Mucosa of stomach (tissue), 1 donor: ENCODE data around the gene CISTR.
"Not testable (repeated sequence)": the region's sequence is repeated elsewhere in the genome, so short reads cannot be mapped to it uniquely, and the experiment has no call there.

Source experiments
- H3K27me3 ChIP-seq: one replicate; pipeline ENCODE4 v1.7.0; 2013; ENCODE audit warnings: mild to moderate bottlenecking, low read length; ENCODE audit not compliant: control insufficient read depth, insufficient read depth
- H3K36me3 ChIP-seq: one replicate; pipeline ENCODE4 v1.7.0; 2013; ENCODE audit warnings: low read length; ENCODE audit not compliant: control insufficient read depth, insufficient read depth
- H3K4me1 ChIP-seq: one replicate; pipeline ENCODE4 v1.7.0; 2013; ENCODE audit warnings: mild to moderate bottlenecking, low read length; ENCODE audit not compliant: control insufficient read depth, insufficient read depth
- H3K4me3 ChIP-seq: one replicate; pipeline ENCODE4 v1.7.0; 2013; ENCODE audit warnings: low read length
- H3K9ac ChIP-seq: one replicate; pipeline ENCODE4 v1.7.0; 2013; ENCODE audit warnings: mild to moderate bottlenecking, low read length, moderate library complexity
- H3K9me3 ChIP-seq: one replicate; pipeline ENCODE4 v1.7.0; 2013; ENCODE audit warnings: mild to moderate bottlenecking, low read length, moderate library complexity; ENCODE audit not compliant: control insufficient read depth
- donor health status: Pancreatic carcinoma.

Gene CISTR

DNA sequence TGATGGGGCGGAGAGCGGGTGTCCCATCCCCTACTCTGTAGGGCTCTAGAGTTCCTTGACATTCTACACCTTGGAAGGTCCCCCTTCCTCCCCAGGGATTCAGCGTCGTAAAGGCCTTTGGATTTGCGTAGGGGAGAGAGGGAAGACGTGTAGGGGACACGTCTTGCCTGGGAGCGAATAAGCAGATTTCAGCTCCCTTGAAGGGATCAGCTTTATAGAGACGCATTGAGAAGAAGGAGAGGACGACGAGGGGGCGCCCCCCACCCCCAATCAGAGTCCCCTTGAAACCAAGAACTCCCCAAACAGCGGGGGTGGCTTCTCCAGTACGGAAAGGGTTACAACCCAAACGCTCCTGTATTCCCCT is 24.9 kb downstream of the CISTR start:
- H3K9me3 ChIP-seq, result no peaks in the 10 kb centered on the region
- no peaks in the 10 kb centered on the region for H3K36me3 ChIP-seq
- H3K4me1 ChIP-seq, result no peaks in the 10 kb centered on the region
- H3K9ac ChIP-seq, result peak overlapping the region; percentile 92
- peak overlapping the region; percentile 91 for H3K4me3 ChIP-seq
- H3K27me3 ChIP-seq, result no peaks in the 10 kb centered on the region

DNA sequence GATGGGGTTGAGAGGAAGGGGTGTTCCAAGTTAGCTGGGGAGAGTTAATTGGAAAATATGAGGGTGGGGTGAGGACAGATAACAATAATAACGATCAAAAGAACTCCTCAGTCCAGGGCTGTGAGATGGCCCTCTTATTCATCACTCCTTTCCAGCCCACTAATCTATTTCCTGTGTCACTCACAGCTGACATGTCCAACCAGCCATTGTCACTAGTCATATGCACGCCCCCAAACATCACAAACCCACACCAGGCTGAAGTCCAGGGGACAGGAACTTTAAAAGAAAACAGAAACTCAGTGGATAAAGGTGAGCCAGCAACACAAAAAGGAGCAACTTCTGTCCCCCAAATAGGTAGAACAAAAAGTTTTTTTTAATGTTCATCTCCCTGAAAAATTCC is 25.4 kb downstream of the CISTR start:
- H3K4me3 ChIP-seq, result no peak overlapping the region
- no peaks in the 10 kb centered on the region for H3K27me3 ChIP-seq
- H3K36me3 ChIP-seq, result no peaks in the 10 kb centered on the region
- no peaks in the 10 kb centered on the region for H3K9me3 ChIP-seq
- H3K4me1 ChIP-seq, result no peaks in the 10 kb centered on the region
- H3K9ac ChIP-seq, result peak overlapping the region; percentile 92

DNA sequence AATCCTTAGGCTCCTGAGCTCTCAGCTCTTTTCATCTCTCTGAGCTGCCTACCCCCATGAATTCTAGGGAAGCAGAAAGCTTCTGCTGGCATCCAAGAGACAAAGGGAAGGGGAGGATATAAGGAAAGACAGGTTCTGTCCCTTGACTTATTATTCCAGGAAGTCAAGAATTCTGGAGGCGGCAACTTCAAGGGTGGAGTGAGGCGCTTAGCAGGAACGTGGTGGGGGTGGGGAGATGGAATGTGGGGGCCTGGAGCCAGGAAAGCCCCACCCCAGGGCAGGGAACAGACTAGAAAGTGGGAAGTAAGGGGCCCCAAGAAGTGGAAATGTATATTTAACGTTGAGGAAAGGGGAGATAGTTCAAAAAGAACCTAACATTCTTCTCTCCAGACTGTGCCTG is 26.0 kb downstream of the CISTR start:
- Histone ChIP-seq H3K9me3 (no peaks in the 10 kb centered on the region), H3K4me3 (no peak overlapping the region), H3K36me3 (no peaks in the 10 kb centered on the region), H3K27me3 (no peaks in the 10 kb centered on the region), H3K4me1 (no peaks in the 10 kb centered on the region), H3K9ac (peak overlapping the region; percentile 92)

DNA sequence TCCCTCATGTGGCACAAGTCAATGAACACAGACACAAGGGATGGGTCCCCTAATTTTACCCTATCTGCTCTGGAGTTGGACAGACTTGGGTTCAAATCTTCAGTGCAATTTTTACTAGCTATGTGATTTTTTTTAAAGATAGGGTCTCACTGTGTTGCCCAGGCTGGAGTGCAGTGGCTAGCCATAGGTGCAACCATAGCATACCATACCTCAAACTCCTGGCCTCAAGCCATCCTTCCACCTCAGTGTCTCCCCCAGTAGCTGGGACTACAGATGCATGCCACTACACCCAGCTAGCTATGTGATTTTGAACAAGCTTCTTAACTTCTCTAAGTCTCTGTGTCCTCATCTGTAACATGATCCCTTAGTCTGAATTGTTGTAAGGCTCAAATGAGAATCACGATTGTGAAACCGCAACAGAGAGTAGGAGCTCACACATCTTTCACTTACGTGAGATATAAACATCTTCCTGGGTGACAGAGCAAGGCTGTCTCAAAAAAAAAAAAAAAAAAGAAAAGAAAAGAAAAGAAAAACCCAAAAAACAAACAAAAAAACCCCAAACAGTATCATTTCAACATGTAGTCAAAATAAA is 29.2 kb downstream of the CISTR start:
- Histone ChIP-seq H3K27me3 (no peaks in the 10 kb centered on the region), H3K9me3 (no peaks in the 10 kb centered on the region), H3K9ac (no peak overlapping the region), H3K4me3 (no peak overlapping the region), H3K4me1 (no peaks in the 10 kb centered on the region), H3K36me3 (no peaks in the 10 kb centered on the region)

DNA sequence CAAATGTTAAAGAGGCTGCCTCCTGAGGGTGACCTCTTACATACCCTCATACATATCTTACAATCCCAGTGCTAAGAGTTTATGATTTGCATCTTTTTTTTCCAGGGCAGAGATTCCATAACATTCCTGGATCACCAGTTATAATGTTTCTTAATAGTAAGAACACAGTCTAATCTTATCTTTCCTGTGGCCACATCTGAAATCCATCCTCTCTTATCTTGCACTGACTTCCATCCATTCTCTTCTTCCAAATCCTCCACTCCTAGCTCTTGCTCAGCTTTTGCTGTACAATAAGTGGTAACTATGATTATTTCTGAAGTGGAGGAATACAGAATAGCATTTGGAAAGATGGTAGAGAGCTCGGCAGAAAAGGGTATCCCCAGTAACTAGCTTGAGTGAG is 30.8 kb downstream of the CISTR start:
- H3K4me3 ChIP-seq, result no peak overlapping the region

DNA sequence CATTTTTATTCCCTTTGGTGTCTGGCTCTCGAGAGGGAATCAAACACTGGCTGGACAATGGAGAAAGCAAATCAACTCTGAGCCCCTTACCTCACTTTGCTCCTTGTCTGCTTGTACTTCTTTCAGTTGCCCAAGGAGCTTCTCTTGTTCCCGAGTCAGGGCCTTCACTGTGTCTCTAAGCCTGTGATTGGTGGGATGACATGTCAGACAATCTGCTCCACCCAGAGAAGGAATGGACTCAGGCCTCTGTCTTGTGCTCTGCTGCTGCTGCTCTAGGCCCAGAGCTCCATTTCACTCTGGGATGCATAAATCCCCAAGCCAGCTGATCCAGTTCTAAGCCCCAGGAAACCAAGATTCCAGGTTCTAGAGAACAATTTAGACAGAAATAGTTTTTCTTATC is 32.1 kb downstream of the CISTR start:
- Histone ChIP-seq H3K36me3 (peaks cover 11% of the 10 kb centered on the region), H3K9ac (no peak overlapping the region), H3K27me3 (no peaks in the 10 kb centered on the region), H3K9me3 (no peaks in the 10 kb centered on the region), H3K4me3 (no peak overlapping the region), H3K4me1 (no peaks in the 10 kb centered on the region)

More for the DNA sequence above, 30.8 kb downstream of the CISTR start:
- H3K36me3 ChIP-seq, result peaks cover 3% of the 10 kb centered on the region
- H3K4me1 ChIP-seq, result no peaks in the 10 kb centered on the region
- no peaks in the 10 kb centered on the region for H3K27me3 ChIP-seq
- H3K9me3 ChIP-seq, result no peaks in the 10 kb centered on the region
- no peak overlapping the region for H3K9ac ChIP-seq

DNA sequence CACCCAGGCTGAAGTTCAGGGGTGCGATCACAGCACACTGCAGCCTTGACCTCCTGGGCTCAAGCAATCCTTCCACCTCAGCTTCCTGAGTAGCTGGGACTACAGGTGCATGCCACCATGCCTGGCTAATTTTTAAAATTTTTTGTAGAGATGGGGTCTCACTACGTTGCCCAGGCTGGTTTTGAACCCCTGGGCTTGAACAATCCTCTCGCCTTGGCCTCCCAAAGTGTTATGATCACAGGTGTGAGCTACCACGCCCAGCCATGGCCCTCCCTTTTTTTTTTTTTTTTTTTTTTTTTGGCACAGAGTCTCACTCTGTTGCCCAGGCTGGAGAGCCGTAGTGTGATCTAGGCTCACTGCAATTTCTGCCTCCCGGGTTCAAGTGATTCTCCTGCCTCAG is 33.2 kb downstream of the CISTR start:
- H3K36me3 ChIP-seq, result peaks cover 21% of the 10 kb centered on the region
- H3K4me3 ChIP-seq, result not testable (repeated sequence)

DNA sequence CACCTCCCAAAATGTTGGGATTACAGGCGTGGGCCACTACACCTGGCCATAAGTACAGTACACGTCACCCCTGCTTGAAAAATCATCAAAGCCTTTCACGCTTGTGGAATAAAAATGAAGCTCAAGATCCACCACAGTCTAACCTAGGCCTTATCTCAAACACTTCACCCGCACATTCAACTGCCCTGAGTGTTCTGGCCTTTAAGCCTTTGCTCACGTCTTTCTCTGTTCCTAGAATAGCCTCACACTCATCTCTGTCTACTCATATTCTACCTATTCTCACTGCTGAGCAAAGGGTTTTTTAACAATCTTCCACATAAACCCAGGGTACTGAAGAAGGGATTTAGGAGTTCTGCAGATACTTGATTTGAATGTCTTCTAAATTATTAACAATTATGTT is 34.5 kb downstream of the CISTR start:
- no peaks in the 10 kb centered on the region for H3K4me1 ChIP-seq
- H3K4me3 ChIP-seq, result no peak overlapping the region
- no peaks in the 10 kb centered on the region for H3K27me3 ChIP-seq
- peaks cover 30% of the 10 kb centered on the region for H3K36me3 ChIP-seq
- H3K9me3 ChIP-seq, result no peaks in the 10 kb centered on the region
- no peak overlapping the region for H3K9ac ChIP-seq

More for the DNA sequence above, 33.2 kb downstream of the CISTR start:
- not testable (repeated sequence) for H3K9me3 ChIP-seq, H3K27me3 ChIP-seq, H3K4me1 ChIP-seq, H3K9ac ChIP-seq

DNA sequence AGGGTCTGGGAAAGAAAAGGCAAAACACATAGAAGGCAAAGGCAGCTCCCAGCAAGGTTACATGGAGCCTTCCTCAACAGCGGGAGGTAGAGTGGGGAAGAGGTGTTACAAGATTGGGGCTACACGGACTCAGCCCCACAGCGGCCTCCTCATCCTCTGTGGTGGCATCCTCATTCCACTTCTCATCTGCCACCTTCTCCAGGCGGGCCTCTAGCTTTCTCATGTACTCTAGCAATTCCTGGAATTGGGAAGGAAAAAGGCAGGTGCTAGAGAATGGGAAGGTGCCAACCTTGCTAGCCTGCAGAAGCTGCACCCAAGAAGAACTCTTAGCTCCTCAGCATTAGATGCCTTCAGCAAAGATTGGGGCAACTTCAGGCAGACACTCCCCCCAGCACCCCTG is 37.8 kb downstream of the CISTR start:
- H3K9ac ChIP-seq, result no peak overlapping the region
- no peak overlapping the region for H3K4me3 ChIP-seq
- no peaks in the 10 kb centered on the region for H3K4me1 ChIP-seq
- H3K36me3 ChIP-seq, result peaks cover 30% of the 10 kb centered on the region
- no peaks in the 10 kb centered on the region for H3K9me3 ChIP-seq
- peaks cover under 1% of the 10 kb centered on the region for H3K27me3 ChIP-seq

DNA sequence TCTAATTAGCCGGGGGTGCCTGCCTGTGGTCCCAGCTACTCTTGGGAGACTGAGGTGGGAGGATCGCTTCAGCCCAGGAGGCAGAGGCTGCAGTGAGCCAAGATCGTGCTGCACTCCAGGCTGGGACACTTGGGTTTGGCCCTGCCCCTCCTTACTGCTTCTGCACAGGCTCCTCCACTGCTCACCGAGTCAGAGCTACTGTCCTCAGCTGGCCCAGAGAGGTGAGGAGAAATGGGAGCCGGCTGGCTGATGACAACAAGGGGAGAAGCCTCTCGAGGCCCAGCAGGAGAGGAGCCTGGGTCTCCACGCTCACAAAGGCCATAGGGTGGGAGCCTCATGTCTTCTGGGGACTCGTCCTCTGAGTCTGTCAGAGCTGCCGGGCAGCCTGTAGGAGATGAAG is 38.3 kb downstream of the CISTR start:
- no peaks in the 10 kb centered on the region for H3K4me1 ChIP-seq
- H3K4me3 ChIP-seq, result no peak overlapping the region
- peaks cover 5% of the 10 kb centered on the region for H3K27me3 ChIP-seq
- peaks cover 30% of the 10 kb centered on the region for H3K36me3 ChIP-seq
- no peaks in the 10 kb centered on the region for H3K9me3 ChIP-seq
- H3K9ac ChIP-seq, result no peak overlapping the region

DNA sequence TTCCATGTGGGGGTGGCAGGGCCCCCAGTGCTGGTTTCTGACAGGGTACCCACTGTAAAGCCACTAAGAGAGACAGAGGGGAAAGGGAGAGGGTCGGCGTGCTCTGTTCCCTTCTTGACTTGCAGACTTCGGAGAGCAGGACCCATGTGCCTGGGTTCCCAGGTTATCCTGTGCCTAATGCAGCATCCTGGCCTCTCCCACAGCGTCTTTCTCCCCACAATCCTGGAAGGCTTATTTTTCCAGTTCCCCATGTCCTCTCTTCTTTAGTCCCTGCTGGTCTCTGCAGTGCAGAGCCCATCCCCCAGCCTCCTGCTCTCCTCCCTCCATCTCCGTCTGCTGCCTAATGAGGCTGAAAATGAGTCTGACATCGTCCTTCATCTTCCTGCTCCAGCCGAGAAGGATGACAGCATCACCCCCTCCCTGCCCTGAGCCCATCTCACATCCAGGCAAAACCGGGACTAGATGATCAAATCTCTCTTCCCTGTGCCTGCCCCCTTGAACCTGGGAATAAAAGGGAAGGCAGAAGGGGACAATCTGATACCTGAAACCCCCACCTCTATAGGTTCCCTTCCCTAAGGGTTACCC is 39.6 kb downstream of the CISTR start:
- H3K36me3 ChIP-seq, result peaks cover 30% of the 10 kb centered on the region

DNA sequence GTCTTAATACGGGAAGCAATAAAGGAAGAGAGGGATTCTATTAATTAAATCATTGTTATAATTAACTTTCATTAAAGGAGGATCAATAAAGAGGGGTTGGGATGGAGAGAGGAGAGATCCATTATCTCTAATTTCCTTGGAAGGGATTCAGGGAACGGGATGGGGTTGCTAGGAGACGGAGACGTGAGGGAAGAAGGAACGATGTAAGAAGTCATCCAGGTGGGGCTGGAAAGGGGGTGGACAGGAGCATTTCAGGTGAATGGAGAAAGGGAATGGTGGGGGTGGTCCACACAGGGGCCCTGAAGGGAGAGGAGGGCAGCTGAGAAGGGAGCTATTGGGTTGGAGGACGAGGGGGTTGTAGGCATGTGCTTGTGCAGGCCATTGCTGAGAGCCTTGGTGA is 41.7 kb downstream of the CISTR start:
- Histone ChIP-seq H3K9ac (no peak overlapping the region), H3K4me3 (no peak overlapping the region)

More for the DNA sequence above, 39.6 kb downstream of the CISTR start:
- Histone ChIP-seq H3K4me3 (no peak overlapping the region), H3K27me3 (peaks cover 15% of the 10 kb centered on the region), H3K9ac (no peak overlapping the region), H3K9me3 (no peaks in the 10 kb centered on the region), H3K4me1 (no peaks in the 10 kb centered on the region)

DNA sequence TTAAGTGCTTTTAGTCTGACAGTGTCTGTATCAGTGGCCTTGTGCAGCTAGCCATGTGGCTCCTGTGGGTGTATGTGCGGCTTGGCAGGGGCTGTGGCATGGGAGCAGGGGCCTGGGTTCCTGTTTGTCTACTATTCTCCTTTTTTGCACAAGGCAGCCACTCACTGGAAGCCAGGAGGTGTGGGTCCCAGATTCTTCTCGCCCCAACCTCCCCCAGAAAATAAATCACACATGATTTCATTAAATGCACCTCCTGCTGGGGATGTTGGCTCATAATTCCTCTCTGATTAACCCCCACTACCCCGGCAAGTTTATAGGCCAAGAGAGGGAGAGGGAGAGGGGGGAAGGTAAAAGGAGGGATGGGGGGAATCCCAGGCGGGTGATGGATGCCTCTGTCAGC is 42.1 kb downstream of the CISTR start:
- no peaks in the 10 kb centered on the region for H3K9me3 ChIP-seq
- H3K9ac ChIP-seq, result no peak overlapping the region
- H3K36me3 ChIP-seq, result peaks cover 19% of the 10 kb centered on the region
- no peaks in the 10 kb centered on the region for H3K4me1 ChIP-seq
- H3K4me3 ChIP-seq, result no peak overlapping the region
- H3K27me3 ChIP-seq, result peaks cover 19% of the 10 kb centered on the region

More for the DNA sequence above, 41.7 kb downstream of the CISTR start:
- Histone ChIP-seq H3K9me3 (no peaks in the 10 kb centered on the region), H3K4me1 (no peaks in the 10 kb centered on the region), H3K36me3 (peaks cover 23% of the 10 kb centered on the region), H3K27me3 (peaks cover 18% of the 10 kb centered on the region)
